ENCODE measurements around the gene PRKG1.
"Not testable (repeated sequence)": the region's sequence is repeated elsewhere in the genome, so short reads cannot be mapped to it uniquely, and the experiment has no call there.

Gene PRKG1

GRCh38 chr10:51445588-51445987 lies 371.3 kb downstream of the PRKG1 start:
- Histone ChIP-seq H3K9me2 (replicated peaks; ENCODE audit: control insufficient read depth, low read length) (no peaks in the 10 kb centered on the region), H3K27me3 (ENCODE audit: control insufficient read depth, low read length) (no peaks in the 10 kb centered on the region), H3F3A (ENCODE audit: control insufficient read depth, insufficient read depth) (no peaks in the 10 kb centered on the region), H4K20me1 (ENCODE audit: control insufficient read depth, insufficient read depth, low read depth, low read length) (no peaks in the 10 kb centered on the region), H3K4me3 (ENCODE audit: low read length) (no peak overlapping the region), H3K4me1 (ENCODE audit: control insufficient read depth, low read length) (no peaks in the 10 kb centered on the region), H3K79me2 (ENCODE audit: control insufficient read depth, low read length) (no peaks in the 10 kb centered on the region), H3K9me3 (ENCODE audit: control insufficient read depth, insufficient read depth, low read length) (no peaks in the 10 kb centered on the region), H3K4me2 (ENCODE audit: low read length) (no peak overlapping the region), H3K36me3 (ENCODE audit: control insufficient read depth, low read length) (no peaks in the 10 kb centered on the region), H3K27ac (ENCODE audit: low read depth, low read length) (no peak overlapping the region)
- TF ChIP-seq EZH2phosphoT487 (IDR thresholded peaks at IDR 0.05; ENCODE audit: borderline replicate concordance, low read length) (no peak), CTCF (IDR thresholded peaks at IDR 0.05; ENCODE audit: low read depth, low read length, poor library complexity, severe bottlenecking) (no peak)

GRCh38 chr10:51447119-51447518 lies 372.8 kb downstream of the PRKG1 start:
- Histone ChIP-seq H3K4me1 (ENCODE audit: control insufficient read depth, low read length) (no peaks in the 10 kb centered on the region), H3K4me2 (ENCODE audit: low read length) (no peak overlapping the region), H3F3A (ENCODE audit: control insufficient read depth, insufficient read depth) (no peaks in the 10 kb centered on the region), H4K20me1 (ENCODE audit: control insufficient read depth, insufficient read depth, low read depth, low read length) (no peaks in the 10 kb centered on the region), H3K27ac (ENCODE audit: low read depth, low read length) (no peak overlapping the region), H3K4me3 (ENCODE audit: low read length) (no peak overlapping the region), H3K79me2 (ENCODE audit: control insufficient read depth, low read length) (no peaks in the 10 kb centered on the region), H3K27me3 (ENCODE audit: control insufficient read depth, low read length) (no peaks in the 10 kb centered on the region), H3K36me3 (ENCODE audit: control insufficient read depth, low read length) (no peaks in the 10 kb centered on the region), H3K9me3 (ENCODE audit: control insufficient read depth, insufficient read depth, low read length) (no peaks in the 10 kb centered on the region), H3K9me2 (replicated peaks; ENCODE audit: control insufficient read depth, low read length) (no peaks in the 10 kb centered on the region)
- TF ChIP-seq CTCF (IDR thresholded peaks at IDR 0.05; ENCODE audit: low read depth, low read length, poor library complexity, severe bottlenecking) (no peak), EZH2phosphoT487 (IDR thresholded peaks at IDR 0.05; ENCODE audit: borderline replicate concordance, low read length) (no peak)

- not testable (repeated sequence) for H3K27ac ChIP-seq (ENCODE audit: low read depth, low read length); H3K36me3 ChIP-seq (ENCODE audit: control insufficient read depth, low read length); H3K27me3 ChIP-seq (ENCODE audit: control insufficient read depth, low read length); H3K79me2 ChIP-seq (ENCODE audit: control insufficient read depth, low read length); H3K4me3 ChIP-seq (ENCODE audit: low read length); H3F3A ChIP-seq (ENCODE audit: control insufficient read depth, insufficient read depth); H3K4me1 ChIP-seq (ENCODE audit: control insufficient read depth, low read length); H3K9me2 ChIP-seq (replicated peaks; ENCODE audit: control insufficient read depth, low read length); H4K20me1 ChIP-seq (ENCODE audit: control insufficient read depth, insufficient read depth, low read depth, low read length); H3K4me2 ChIP-seq (ENCODE audit: low read length); H3K9me3 ChIP-seq (ENCODE audit: control insufficient read depth, insufficient read depth, low read length)
Measured at GRCh38 chr10:51455762-51456161, 381.5 kb downstream of the PRKG1 start.

- no peak overlapping the region for H3K4me3 ChIP-seq (ENCODE audit: low read length)
- H3K4me1 ChIP-seq (ENCODE audit: control insufficient read depth, low read length), result no peaks in the 10 kb centered on the region
- no peaks in the 10 kb centered on the region for H3K27me3 ChIP-seq (ENCODE audit: control insufficient read depth, low read length)
- H3K9me2 ChIP-seq (replicated peaks; ENCODE audit: control insufficient read depth, low read length), result no peaks in the 10 kb centered on the region
- no peak for TF ChIP-seq CTCF (IDR thresholded peaks at IDR 0.05; ENCODE audit: low read depth, low read length, poor library complexity, severe bottlenecking)
- no peak for TF ChIP-seq EZH2phosphoT487 (IDR thresholded peaks at IDR 0.05; ENCODE audit: borderline replicate concordance, low read length)
- no peaks in the 10 kb centered on the region for H3K79me2 ChIP-seq (ENCODE audit: control insufficient read depth, low read length)
- no peaks in the 10 kb centered on the region for H3K9me3 ChIP-seq (ENCODE audit: control insufficient read depth, insufficient read depth, low read length)
- no peak overlapping the region for H3K4me2 ChIP-seq (ENCODE audit: low read length)
- H4K20me1 ChIP-seq (ENCODE audit: control insufficient read depth, insufficient read depth, low read depth, low read length), result no peaks in the 10 kb centered on the region
- no peak overlapping the region for H3K27ac ChIP-seq (ENCODE audit: low read depth, low read length)
- H3F3A ChIP-seq (ENCODE audit: control insufficient read depth, insufficient read depth), result no peaks in the 10 kb centered on the region
- no peaks in the 10 kb centered on the region for H3K36me3 ChIP-seq (ENCODE audit: control insufficient read depth, low read length)
Measured at GRCh38 chr10:51459476-51459875, 385.2 kb downstream of the PRKG1 start.
